ENCODE measurements around the gene CPNE9.

Gene CPNE9

DNA sequence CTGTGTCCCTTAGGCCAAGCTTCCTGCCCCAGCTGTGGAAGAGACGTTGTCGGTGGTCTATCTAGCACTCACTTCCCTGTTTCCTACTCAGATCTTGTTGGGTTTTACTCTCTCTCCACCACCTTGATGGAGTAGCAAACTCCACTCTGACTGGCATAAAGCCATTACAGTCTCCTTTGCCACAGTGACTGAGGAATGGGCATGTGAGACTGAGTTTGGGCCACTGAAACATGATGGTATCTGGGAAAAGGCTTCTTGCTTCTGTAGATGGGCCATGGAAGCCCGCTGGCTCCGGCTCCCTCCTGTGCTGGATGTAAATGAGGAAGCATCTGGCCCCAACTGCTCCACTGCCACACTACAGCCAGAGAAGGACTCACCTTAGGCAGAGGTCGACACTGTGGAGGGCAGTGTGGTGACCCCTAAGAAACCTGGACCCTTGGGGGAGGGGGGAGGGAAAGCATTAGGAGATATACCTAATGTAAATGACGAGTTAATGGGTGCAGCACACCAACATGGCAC is 75.5 kb downstream of the CPNE9 start:
- DNase-seq (ENCODE audit: low read depth): no peak
- TF ChIP-seq, protein P1, sequence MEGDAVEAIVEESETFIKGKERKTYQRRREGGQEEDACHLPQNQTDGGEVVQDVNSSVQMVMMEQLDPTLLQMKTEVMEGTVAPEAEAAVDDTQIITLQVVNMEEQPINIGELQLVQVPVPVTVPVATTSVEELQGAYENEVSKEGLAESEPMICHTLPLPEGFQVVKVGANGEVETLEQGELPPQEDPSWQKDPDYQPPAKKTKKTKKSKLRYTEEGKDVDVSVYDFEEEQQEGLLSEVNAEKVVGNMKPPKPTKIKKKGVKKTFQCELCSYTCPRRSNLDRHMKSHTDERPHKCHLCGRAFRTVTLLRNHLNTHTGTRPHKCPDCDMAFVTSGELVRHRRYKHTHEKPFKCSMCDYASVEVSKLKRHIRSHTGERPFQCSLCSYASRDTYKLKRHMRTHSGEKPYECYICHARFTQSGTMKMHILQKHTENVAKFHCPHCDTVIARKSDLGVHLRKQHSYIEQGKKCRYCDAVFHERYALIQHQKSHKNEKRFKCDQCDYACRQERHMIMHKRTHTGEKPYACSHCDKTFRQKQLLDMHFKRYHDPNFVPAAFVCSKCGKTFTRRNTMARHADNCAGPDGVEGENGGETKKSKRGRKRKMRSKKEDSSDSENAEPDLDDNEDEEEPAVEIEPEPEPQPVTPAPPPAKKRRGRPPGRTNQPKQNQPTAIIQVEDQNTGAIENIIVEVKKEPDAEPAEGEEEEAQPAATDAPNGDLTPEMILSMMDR (IDR thresholded peaks at IDR 0.05; ENCODE audit: insufficient read depth, low read depth, low read length, missing control alignments): no peak
- H3K4me3 ChIP-seq (ENCODE audit: low read length): no peak overlapping the region

Data from epithelial cell of esophagus (primary cell).